HG02970 (cell line): Measurements from ENCODE around the gene CDH6.

Experiments used
- ATAC-seq: cut with Tn5 transposase; IDR thresholded peaks from one replicate; pipeline ENCODE4 v1.9.1; 2021; ENCODE audit warnings: mild to moderate bottlenecking, moderate library complexity, moderate number of reproducible peaks; ENCODE audit not compliant: unreplicated experiment, low FRiP score

Gene CDH6

GRCh38 chr5:31196309-31196708 lies 2.8 kb downstream of the CDH6 start:
- no peak for ATAC-seq

DNA sequence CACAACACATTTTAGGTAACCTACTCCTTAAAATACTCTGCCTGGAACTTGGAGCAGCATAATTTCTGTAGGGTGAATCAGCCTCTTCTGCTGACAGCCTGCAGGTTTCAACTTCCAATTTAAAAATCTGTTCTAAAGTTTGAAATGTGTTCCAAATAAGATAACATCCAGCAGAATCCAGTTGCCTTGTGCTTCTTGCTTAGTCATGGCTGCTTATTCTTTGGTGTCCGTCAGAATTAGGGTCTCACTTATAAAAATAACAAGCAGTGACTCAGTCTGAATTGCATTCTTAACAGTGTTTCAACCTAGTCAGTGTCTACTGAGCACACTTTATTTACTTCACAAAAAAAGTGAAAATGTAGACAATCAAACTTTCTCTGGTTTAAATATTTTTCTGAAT lies 3.7 kb downstream of the CDH6 start:
- ATAC-seq: no peak

- no peak for ATAC-seq
Measured at GRCh38 chr5:31204958-31205357, 11.5 kb downstream of the CDH6 start.

DNA sequence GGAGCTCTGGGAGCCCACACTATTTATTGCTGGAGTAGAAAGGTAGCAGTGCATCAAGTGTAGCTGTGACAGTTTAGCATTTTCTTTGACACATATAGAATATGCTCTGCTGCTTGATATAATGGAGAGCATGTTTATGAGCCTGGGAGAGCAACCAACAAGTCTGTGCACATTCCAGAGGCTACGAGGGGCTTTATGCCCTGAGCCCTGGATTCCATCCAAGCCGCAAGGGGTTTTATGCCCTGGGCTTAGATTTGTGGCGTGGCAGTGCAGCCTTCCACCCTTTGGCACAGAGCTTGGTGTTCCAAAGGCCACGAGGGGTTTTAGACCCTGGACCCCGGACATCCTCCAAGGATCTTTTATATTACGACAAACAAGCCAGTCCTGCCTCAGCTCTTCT lies 14.6 kb downstream of the CDH6 start:
- no peak for ATAC-seq

DNA sequence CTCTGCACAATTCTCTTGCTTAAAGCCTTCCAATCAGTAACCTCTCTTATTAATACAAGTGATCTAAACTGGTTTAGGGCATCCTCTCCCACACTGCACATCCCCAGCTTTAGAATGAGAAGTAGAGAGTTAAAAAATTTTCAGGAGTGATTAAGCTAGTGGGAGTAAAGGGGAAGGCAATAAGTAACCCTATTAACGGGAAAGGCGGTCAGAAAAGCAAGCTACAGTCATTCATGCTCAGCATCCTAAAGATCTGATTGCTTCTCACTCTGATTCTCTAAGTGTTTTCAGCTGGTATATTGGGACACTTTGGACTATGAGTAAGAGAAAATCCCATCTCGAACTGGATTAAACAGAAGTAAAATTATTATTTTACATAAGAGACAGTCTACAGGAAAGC lies 15.8 kb downstream of the CDH6 start:
- no peak for ATAC-seq

DNA sequence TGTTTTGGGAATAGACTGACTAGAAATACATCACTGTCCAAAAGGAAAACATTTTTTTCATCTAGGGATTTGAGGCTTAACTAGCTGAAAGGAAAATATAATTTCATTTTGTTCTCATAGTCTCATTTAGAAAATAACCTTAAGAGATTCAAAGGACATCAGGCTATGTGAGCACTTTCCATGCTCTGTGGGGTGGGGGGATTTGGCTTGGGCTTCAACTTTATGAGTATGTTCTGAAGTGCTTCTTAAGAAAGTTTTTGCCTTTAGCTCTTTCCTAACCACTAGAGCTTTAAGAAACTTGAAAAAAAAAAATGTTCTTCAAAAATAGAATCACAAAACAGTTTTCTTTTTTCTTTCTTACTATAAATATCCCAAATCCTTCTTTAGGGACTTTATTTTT lies 17.6 kb downstream of the CDH6 start:
- no peak for ATAC-seq

DNA sequence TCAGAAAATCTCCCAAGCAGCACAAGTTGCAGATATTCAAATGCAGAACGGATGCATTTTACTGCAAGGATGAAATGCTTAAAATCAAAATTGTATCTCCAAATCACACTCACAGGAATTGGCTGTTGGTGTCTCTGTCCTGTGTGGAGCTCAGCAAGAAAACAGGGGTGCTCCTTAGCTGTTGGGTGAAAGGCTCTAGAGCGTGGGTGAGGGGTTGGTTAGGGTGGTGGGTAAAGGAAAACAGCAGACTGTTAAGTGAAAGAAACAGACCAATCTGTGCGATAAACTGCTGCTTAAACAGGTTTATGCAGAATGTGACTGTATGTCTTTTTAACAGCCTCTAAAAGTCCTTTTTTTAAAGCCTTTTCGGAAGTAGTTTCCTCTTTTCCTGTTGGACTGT lies 19.8 kb downstream of the CDH6 start:
- ATAC-seq: no peak

- no peak for ATAC-seq
Measured at GRCh38 chr5:31213705-31214121, 20.2 kb downstream of the CDH6 start.

GRCh38 chr5:31214229-31214628 lies 20.7 kb downstream of the CDH6 start:
- no peak for ATAC-seq

- ATAC-seq: no peak
Measured at GRCh38 chr5:31215236-31215635, 21.8 kb downstream of the CDH6 start.

- no peak for ATAC-seq
Measured at GRCh38 chr5:31217446-31217845, 24.0 kb downstream of the CDH6 start.

DNA sequence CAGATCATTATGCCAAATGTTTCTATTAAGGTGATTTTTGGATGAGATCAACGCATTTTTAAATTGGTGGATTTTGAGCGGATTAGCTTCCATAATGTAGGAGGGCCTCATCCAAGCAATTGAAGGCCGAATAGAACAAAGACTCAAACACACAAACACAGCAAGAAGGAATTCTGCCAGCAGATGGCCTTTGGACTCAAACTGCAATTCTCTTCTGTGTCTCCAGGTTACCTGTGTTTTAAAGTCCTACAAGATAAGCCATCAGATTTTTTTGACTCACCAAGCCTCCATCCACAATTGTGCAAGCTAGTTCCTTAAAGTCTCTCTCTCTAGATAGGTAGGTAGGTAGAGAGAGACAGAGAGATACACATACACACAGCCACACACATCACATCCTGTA lies 25.5 kb downstream of the CDH6 start:
- no peak for ATAC-seq

DNA sequence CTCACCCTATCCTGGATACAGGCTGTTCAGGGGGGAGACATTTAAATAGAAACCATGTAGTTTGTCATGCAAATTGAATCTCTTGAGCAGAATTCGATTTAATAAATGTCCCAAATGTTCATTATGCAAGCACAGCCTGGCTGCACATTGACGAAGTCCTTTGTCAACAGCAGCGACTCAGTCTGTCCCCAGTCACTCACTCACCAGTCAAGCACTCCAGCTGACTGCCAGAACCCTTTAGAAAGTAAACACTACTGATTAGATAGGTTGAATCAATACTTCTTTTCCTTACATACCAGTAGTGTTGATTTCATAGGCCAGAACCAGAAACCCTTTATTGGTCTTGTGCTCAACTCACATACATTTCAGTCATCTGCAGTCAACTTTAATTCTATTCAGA lies 27.5 kb downstream of the CDH6 start:
- no peak for ATAC-seq

DNA sequence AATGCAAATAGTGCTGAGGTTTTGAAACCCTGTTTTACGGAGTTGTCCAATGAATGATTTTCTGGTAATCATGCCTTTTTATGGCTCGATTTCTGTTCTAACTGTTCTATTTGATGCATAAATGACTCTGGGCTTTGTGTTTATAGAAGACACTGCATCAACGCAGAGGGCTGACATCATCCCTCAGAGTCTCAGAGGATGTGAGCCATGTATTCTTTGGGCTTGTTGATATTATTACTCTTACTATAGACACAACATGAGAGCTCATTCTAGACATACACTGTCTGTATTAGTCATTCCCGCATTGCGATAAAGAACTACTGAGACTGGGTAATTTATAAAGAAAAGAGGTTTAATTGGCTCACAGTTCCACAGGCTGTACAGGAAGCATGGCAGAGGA lies 31.6 kb downstream of the CDH6 start:
- no peak for ATAC-seq

- ATAC-seq: no peak
Measured at GRCh38 chr5:31225613-31226012, 32.1 kb downstream of the CDH6 start.

DNA sequence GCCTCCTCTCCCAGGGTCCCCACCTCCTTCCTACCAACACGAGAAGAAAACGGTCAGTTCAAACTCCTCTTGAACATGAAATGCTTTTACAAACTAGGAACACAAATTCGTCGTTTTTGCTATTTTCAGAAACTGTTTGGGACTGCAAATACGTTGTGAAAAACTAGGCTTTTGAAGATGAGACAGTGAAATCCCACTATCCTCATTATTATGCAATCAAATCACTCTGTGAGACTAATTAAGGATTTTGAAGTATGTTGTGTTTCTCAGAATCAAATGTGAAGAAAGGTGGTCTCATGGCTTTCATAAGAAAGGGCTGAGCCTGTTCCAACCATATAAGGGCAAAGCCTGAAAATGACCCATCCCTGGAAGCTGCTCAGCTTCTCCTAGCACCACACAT lies 33.2 kb downstream of the CDH6 start:
- no peak for ATAC-seq

DNA sequence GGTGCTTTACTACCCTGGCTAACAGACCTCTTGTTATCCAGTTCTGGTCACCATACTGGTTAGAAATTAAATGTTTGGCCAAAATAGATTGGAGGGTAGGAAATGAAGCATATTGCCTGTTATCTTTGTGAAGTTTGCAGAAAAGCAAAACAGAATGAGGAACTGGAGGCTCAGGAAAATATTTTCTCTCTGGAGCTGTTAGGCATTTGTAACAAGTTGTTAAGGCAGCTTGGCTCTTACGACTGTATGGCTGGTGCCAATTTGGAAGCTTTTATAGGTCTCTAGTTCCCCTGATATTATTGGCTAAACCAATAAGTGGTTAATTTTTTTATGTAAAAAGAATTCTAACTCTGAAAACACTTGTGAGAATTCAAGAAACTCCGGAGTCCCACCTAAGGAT lies 35.8 kb downstream of the CDH6 start:
- no peak for ATAC-seq

GRCh38 chr5:31231177-31231838 lies 37.8 kb downstream of the CDH6 start:
- no peak for ATAC-seq

DNA sequence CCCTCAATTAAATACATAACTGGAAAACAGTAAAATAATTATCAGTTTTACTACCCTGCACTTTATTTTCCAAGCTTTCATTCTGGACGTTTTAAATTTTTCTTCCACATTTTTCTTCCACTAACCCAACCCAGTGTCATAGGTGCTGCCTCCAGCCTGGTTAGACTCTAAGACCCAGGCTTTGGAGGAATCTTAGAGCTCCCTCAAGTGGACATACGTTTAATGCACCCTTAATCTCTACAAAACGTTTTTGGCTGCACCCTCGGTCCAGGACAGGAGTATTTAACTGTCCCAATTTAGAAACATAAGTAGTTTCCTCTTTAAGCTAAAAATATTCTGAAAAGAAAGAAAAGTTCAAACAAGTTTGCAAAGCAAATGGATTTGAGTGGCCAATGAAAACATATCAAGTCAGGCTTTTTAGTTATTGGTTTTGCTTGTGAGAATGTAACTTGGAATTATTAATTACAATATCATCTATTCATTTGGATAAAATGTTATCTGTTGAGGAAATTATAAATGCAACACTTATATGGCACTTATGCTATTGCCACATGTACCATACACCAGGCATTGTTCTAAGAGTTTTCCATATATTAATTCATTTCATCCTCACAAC lies 38.9 kb downstream of the CDH6 start:
- ATAC-seq: no peak

DNA sequence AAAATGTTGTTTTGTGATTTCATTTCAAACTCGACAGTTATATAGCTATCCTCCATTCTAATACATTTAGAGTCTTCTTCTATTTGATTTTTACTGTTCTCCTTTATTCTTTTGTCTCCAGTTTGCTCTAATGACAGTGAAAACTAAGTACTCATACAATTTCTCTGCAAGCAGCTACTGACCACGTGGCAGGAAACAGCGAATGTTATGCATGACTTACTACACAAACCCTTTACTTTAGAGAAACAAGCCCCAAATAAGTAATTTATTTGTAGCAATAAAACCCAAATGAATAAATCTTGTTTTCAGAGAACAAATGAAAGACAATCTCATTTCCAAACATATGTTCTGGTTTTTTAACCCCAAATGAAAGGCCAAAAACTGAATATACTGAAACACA lies 41.9 kb downstream of the CDH6 start:
- no peak for ATAC-seq

DNA sequence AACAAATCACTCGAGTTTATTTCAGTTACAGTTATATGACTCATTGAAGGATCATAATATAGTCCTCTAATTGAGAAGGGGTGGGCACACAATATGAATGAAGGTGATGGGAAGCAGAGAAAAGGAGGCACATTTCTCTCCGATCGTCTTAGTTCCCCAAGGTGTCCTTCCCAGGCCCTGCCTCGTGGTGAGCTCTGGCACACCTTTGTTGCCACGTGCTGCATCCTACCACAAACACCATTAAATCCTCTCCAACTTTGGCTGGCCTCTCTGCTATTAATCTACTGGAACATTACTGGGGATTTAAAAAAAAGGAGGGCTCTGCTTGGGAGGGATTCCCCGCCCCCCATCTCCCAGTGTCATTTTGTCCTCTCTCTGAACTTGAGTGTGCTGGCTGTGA lies 42.9 kb downstream of the CDH6 start:
- ATAC-seq: no peak

GRCh38 chr5:31237174-31237573 lies 43.7 kb downstream of the CDH6 start:
- ATAC-seq: no peak

DNA sequence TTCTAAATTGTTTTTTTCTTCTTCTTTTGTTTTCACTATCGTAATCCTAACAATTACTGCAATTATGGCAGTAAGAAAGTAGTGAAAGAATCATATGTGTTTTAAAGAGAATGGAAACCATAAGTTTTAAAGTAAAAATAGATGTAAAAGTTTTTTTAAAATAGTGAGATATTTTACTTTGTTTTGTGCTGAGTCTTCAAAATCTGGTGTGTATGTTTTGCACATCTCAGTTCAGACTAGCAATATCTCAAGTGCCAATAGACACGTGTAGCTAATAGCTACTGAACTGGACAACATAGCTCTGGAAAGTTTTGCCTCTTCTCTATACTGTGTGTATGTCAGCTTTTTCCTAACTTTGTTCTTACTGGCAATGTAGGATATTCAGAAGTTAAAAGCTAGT lies 45.0 kb downstream of the CDH6 start:
- ATAC-seq: no peak
